HG03442 (cell line): ENCODE results near the gene ZBTB17.
"Not testable (repeated sequence)": the region's sequence is repeated elsewhere in the genome, so short reads cannot be mapped to it uniquely, and the experiment has no call there.

Experiments
- ATAC-seq: cut with Tn5 transposase; IDR thresholded peaks from one replicate; pipeline ENCODE4 v1.9.1; 2021; ENCODE audit warnings: mild to moderate bottlenecking, moderate library complexity; ENCODE audit not compliant: unreplicated experiment

ZBTB17 gene

GRCh38 chr1:16011936-16012589 is 36.2 kb upstream of the ZBTB17 start:
- no peak for ATAC-seq

- ATAC-seq = no peak
Observed at GRCh38 chr1:16010837-16011236, 34.9 kb upstream of the ZBTB17 start.

GRCh38 chr1:16009678-16010077 is 33.8 kb upstream of the ZBTB17 start:
- no peak for ATAC-seq

- ATAC-seq = no peak
Observed at GRCh38 chr1:16009030-16009460, 33.1 kb upstream of the ZBTB17 start.

GRCh38 chr1:16007671-16008341 is 31.9 kb upstream of the ZBTB17 start:
- no peak for ATAC-seq

GRCh38 chr1:16006552-16007485 is 30.9 kb upstream of the ZBTB17 start:
- no peak for ATAC-seq

- no peak for ATAC-seq
Observed at GRCh38 chr1:16006010-16006409, 30.1 kb upstream of the ZBTB17 start.

- ATAC-seq = no peak
Observed at GRCh38 chr1:16005597-16005996, 29.7 kb upstream of the ZBTB17 start.

GRCh38 chr1:16001274-16001673 is 25.4 kb upstream of the ZBTB17 start:
- ATAC-seq = not testable (repeated sequence)

- ATAC-seq = no peak
Observed at GRCh38 chr1:15998929-15999328, 23.0 kb upstream of the ZBTB17 start.

- ATAC-seq = no peak
Observed at GRCh38 chr1:15997637-15998280, 21.9 kb upstream of the ZBTB17 start.

- no peak for ATAC-seq
Observed at GRCh38 chr1:15997076-15997585, 21.2 kb upstream of the ZBTB17 start.

GRCh38 chr1:15994590-15995351 is 18.9 kb upstream of the ZBTB17 start:
- ATAC-seq = no peak

GRCh38 chr1:15994081-15994480 is 18.2 kb upstream of the ZBTB17 start:
- no peak for ATAC-seq

- ATAC-seq = no peak
Observed at GRCh38 chr1:15993666-15994065, 17.8 kb upstream of the ZBTB17 start.

- no peak for ATAC-seq
Observed at GRCh38 chr1:15992582-15993500, 16.9 kb upstream of the ZBTB17 start.

- ATAC-seq = no peak
Observed at GRCh38 chr1:15992187-15992553, 16.3 kb upstream of the ZBTB17 start.

GRCh38 chr1:15991427-15992186 is 15.7 kb upstream of the ZBTB17 start:
- no peak for ATAC-seq
